ENCODE results near the gene CDH22. TPM values are rescaled to one million over a fixed set of nuclear protein-coding genes. Genes with fewer than 3 reads are reported as not detected.

The CDH22 gene
- total RNA-seq, 1 experiment from 2014 or later, result 0.07 TPM

DNA sequence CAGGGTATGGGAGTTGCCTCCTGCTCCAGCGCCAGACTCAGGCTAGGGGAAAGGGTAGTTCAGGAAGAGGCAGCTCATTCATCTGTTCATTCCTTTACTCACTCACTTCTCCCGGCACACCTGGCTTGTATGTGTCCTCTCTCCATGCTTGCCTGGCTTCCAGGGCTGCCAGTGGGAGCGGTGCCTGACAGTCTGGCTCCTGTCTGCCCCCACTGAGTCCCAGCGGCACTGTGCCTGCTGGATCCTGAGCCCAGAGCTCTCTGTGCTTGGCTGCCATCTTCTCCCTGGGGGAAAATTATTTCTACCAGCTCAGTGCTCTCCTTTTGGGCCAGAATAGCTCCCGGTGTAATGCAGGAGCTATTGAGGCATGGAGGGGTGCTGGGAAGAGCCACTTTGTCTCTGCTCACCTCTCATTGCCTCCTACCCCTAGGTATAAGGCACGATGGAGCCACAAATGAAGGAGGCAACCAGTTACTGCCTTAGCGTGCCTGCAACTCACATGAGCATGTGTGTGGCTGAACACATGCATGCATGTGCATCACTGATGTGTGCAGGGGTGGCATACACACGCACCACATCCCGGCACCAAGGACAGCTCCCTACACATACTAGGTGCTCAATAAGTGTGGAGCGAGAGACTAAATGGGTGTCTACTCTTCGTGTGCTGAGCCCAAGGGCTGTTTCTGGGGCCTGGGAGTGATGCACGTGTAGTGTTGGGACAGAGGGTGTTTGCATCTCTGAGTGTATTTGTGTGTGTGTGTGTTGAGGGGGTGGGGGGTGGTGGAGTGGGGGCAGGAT lies 46.6 kb downstream of the CDH22 start:
- in situ Hi-C loops (cut with HindIII; ENCODE audit: low pct_unique_long_range_greater_than_20kb, low sequenced_read_pairs), result no loop called here
- DNase-seq (ENCODE audit: low read depth), result no peak

GRCh38 chr20:46260936-46261454 lies 47.3 kb downstream of the CDH22 start:
- in situ Hi-C loops (cut with HindIII; ENCODE audit: low pct_unique_long_range_greater_than_20kb, low sequenced_read_pairs), result no loop called here
- no peak for DNase-seq (ENCODE audit: low read depth)

GRCh38 chr20:46260480-46260879 lies 47.8 kb downstream of the CDH22 start:
- in situ Hi-C loops (cut with HindIII; ENCODE audit: low pct_unique_long_range_greater_than_20kb, low sequenced_read_pairs), result no loop called here
- DNase-seq (ENCODE audit: low read depth), result no peak

- in situ Hi-C loops (cut with HindIII; ENCODE audit: low pct_unique_long_range_greater_than_20kb, low sequenced_read_pairs), result no loop called here
- DNase-seq (ENCODE audit: low read depth), result no peak
Observed at GRCh38 chr20:46259260-46259859, 48.9 kb downstream of the CDH22 start.

DNA sequence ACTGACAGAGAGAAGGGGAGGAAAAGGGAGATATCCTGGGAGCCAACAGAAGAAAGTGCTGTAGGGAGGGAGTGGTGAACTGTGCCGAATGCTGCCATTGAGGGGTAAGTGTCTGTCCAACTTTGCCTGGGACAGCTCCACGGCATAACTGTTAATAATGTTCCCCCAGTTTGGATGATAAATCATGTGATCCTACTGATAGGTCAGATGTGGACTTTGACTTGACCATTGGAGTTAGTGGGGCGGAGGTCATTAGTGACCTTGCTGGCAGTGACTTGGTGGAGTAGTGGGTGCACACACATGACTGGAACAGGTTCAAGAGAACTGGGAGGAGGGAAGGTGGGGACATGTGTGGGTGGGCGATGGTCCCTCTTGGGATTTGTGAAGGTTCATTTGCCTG lies 50.4 kb downstream of the CDH22 start:
- DNase-seq (ENCODE audit: low read depth), result no peak
- in situ Hi-C loops (cut with HindIII; ENCODE audit: low pct_unique_long_range_greater_than_20kb, low sequenced_read_pairs), result no loop called here

DNA sequence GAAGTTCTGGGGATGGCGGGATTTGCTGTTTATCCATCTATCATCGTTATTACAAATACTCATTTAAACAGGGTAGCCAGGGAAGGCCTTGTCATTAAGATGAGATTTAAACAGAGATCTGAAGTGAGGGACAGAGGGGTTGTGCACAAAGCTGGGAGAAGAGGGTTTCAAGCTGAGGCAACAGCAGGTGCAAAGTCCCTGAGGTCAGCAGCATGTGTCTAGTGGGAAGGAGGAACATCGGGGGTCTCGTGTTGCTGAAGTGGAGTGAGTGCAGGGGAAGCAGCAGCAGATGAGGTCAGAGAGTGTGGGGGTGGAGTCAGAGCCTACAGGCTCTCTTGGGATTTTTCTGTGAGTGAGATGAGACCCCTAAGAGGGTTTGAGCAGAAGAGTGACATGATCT lies 52.0 kb downstream of the CDH22 start:
- DNase-seq (ENCODE audit: low read depth), result no peak
- in situ Hi-C loops (cut with HindIII; ENCODE audit: low pct_unique_long_range_greater_than_20kb, low sequenced_read_pairs), result no loop called here

- in situ Hi-C loops (cut with HindIII; ENCODE audit: low pct_unique_long_range_greater_than_20kb, low sequenced_read_pairs), result no loop called here
Observed at GRCh38 chr20:46255440-46256104, 52.7 kb downstream of the CDH22 start.

DNA sequence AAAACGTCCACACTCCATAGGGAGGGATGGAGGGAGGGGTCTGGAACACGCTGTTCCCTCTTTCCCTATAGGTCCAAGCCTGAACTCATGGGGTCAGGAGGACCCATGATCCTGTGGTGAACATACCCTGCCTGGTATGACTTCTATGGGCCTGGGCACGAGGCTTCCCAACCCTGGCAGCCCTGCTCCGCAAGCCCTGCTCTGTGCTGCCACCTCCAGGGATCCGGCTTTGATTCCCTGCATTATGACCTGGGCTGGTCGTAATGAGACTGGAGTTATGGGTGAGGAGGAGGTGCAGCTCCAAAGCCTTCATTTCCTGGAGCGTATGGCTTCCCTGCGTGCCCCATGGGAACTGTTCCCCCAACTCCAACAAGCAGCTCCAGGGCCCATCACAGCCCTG lies 54.9 kb downstream of the CDH22 start:
- in situ Hi-C loops (cut with HindIII; ENCODE audit: low pct_unique_long_range_greater_than_20kb, low sequenced_read_pairs), result no loop called here
- no peak for DNase-seq (ENCODE audit: low read depth)

More at GRCh38 chr20:46255440-46256104, 52.7 kb downstream of the CDH22 start:
- DNase-seq (ENCODE audit: low read depth), result peak; percentile 82

DNA sequence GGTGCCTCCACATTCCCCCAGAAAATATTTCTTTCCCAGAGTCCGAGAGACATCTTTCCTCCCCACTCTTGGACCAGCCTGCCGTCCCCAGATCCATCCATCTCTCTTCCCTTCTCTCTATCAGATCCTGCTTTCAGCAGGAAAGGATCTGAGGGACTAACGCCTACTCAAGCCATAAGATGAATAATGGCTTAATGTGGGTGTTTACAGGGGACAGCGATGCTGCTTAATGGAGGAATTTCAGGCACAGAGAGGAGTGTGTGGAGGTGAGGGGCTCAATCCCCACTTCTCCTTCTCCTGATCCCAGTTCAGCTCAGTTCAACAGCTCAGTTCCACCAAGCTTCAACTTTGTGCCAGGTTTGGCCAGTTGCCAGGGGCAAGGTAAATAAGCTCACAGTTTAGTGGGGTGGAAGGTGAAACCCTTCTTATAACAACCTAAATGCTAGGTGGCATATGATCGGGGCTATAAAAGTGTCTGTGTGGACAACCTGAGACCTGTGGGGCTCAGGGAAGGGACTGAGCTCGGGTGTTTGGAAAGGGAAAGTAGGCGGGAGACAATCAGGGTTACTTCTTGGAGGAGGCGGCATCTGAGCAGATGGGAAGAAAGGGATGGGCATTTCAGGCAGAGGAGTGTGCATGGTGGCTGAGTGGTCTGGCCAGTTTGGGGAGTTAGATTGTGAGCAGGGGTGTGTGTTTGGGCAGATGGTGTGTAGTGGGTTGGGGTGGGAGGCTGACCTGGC lies 55.8 kb downstream of the CDH22 start:
- in situ Hi-C loops (cut with HindIII; ENCODE audit: low pct_unique_long_range_greater_than_20kb, low sequenced_read_pairs), result no loop called here
- no peak for DNase-seq (ENCODE audit: low read depth)

DNA sequence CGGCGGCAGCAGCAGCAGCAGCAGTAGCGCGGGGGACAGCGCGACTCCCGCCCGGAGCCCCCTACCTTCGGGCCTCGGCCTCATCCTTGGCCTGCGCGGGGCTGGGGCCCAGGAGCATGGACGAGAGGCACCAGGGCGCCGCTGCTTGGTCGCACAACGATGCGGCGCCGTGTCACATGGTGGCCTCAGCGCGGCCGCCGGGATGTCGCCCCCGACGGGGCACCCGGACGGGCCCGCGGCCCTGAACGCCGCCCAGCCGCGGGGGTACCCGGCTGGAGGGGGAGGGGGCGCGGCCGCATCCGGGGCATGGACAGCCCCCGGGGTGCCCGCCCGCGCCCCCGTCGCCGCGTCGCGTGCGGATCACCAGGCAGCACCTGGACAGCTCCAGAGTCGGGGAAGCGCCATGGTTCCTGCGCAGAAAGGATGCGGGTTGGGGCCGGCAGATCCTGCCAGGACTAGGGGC lies 57.1 kb downstream of the CDH22 start:
- DNase-seq (ENCODE audit: low read depth), result no peak
- in situ Hi-C loops (cut with HindIII; ENCODE audit: low pct_unique_long_range_greater_than_20kb, low sequenced_read_pairs), result no loop called here

DNA sequence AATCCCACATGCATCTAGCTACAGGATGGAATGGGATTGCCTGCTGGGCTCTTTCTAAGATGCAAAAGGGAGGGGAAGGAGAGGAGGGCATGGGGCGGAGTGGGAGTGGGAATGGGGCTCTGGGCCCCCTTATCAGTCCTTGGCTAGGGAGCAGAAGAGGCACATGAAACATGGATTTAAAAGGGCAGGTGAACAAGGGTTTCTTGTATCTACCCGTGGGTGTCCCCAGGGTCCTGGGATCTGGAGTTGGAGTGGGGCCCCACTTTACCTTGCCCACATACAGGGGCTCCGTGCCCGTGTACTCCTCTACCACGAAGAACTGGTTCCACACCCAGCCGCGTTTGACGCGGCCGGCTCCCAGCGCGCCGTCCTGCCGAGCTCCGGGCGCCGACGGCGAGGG lies 57.5 kb downstream of the CDH22 start:
- in situ Hi-C loops (cut with HindIII; ENCODE audit: low pct_unique_long_range_greater_than_20kb, low sequenced_read_pairs), result no loop called here
- DNase-seq (ENCODE audit: low read depth), result no peak

GRCh38 chr20:46249671-46250070 lies 58.6 kb downstream of the CDH22 start:
- DNase-seq (ENCODE audit: low read depth), result no peak
- in situ Hi-C loops (cut with HindIII; ENCODE audit: low pct_unique_long_range_greater_than_20kb, low sequenced_read_pairs), result no loop called here

GRCh38 chr20:46246559-46246958 lies 61.7 kb downstream of the CDH22 start:
- no peak for DNase-seq (ENCODE audit: low read depth)
- in situ Hi-C loops (cut with HindIII; ENCODE audit: low pct_unique_long_range_greater_than_20kb, low sequenced_read_pairs), result no loop called here

GRCh38 chr20:46243707-46244628 lies 64.3 kb downstream of the CDH22 start:
- no peak for DNase-seq (ENCODE audit: low read depth)
- in situ Hi-C loops (cut with HindIII; ENCODE audit: low pct_unique_long_range_greater_than_20kb, low sequenced_read_pairs), result no loop called here

GRCh38 chr20:46242390-46242789 lies 65.9 kb downstream of the CDH22 start:
- DNase-seq (ENCODE audit: low read depth), result no peak
- in situ Hi-C loops (cut with HindIII; ENCODE audit: low pct_unique_long_range_greater_than_20kb, low sequenced_read_pairs), result no loop called here

GRCh38 chr20:46240881-46241280 lies 67.4 kb downstream of the CDH22 start:
- DNase-seq (ENCODE audit: low read depth), result no peak
- in situ Hi-C loops (cut with HindIII; ENCODE audit: low pct_unique_long_range_greater_than_20kb, low sequenced_read_pairs), result no loop called here

GRCh38 chr20:46240065-46240464 lies 68.2 kb downstream of the CDH22 start:
- no peak for DNase-seq (ENCODE audit: low read depth)
- in situ Hi-C loops (cut with HindIII; ENCODE audit: low pct_unique_long_range_greater_than_20kb, low sequenced_read_pairs), result no loop called here

GRCh38 chr20:46237736-46238135 lies 70.6 kb downstream of the CDH22 start:
- in situ Hi-C loops (cut with HindIII; ENCODE audit: low pct_unique_long_range_greater_than_20kb, low sequenced_read_pairs), result no loop called here

More at GRCh38 chr20:46237736-46238135, 70.6 kb downstream of the CDH22 start:
- DNase-seq (ENCODE audit: low read depth), result no peak

Measured in Caki2 (cell line).